Fibroblast of skin of back (primary cell): ENCODE measurements around the gene ZNF526.

Experiments
- DNase-seq: peaks from one replicate; pipeline ENCODE4 v3.0.0-alpha.2; 2013

Gene ZNF526

GRCh38 chr19:42196011-42197001 is 23.8 kb upstream of the ZNF526 start:
- no peak for DNase-seq

- no peak for DNase-seq
Observed at GRCh38 chr19:42197375-42197817, 22.7 kb upstream of the ZNF526 start.

- DNase-seq: no peak
Observed at GRCh38 chr19:42198676-42199439, 21.3 kb upstream of the ZNF526 start.

DNA sequence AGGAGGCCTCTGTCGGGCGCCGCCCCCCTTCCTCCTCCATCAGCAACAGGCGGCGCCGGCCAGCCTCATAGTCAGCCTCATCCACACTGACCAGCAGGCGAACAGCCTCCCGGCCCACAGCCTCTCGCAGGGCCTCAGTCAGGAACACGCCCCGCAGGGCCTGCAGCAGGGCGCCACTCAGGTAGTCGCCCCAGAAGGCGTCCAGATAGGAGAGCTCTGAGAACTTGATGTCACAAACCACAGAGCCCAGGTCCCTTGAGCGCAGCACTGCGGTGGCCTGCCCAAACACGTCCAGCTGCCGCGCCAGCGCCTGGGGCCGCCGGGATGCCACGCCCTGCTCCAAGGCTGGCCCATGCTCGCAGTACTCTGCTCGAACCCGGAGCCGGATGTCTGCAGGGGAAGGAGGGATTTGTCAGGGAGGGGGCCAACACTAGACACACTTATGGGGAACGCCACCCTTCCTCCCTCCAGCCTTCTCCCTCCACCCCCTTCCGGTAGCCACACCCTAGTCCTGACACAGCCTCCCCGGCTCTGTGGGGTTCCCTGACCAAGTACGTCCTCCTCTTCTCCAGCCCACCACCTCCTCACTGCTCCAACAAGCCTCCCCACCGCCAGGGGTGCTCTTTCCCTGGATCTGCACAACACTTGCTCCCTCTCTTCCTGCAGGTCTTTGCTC is 20.5 kb upstream of the ZNF526 start:
- no peak for DNase-seq

GRCh38 chr19:42200116-42200715 is 19.9 kb upstream of the ZNF526 start:
- DNase-seq: no peak

GRCh38 chr19:42201489-42202289 is 18.4 kb upstream of the ZNF526 start:
- DNase-seq: no peak

DNA sequence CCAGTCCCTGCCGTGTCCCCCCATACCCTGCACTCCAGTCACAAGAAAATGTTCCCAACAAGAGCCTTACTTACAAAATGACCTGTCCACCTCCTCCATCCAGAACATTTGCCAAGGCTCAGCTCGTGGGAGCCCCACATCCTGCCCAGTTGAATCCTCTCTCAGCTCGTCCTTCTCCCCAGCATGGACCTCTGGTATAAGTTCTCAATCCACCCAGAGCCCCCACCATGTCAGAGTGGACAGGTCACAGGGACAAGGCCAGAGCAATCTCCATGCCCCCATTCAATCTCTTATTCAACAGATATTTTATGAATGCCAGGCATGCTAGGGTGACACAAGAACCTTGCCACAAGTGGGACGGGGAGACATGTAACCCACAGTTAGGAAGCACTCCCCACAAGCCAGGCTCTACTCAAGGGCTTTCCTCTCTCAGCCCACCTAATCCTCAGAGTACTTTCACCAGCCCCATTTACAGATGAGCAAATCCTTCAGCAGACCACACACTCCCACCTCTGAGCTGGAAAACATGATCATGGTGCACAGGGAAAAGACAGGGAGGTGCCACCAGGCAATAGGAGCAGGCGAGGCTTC is 17.7 kb upstream of the ZNF526 start:
- no peak for DNase-seq

DNA sequence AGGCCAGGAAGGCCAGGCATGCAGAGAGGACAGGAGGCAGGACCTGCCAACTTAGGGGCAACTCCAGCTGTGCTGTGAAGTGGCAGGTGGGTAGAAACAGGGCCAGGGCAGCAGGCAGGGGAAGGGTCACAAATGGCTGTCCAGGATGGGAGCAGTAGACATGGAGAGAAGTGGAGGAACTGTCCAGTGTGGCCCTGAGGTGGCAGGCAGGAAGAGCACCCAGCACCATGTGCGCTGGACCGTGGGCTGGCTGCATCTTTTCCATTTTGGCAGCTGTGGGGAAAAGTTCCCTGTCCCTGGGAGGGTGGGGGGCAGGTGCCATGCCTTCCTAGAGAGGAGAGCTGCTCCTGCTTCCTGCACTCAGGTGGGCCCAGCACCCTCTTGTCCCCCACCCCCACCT is 16.4 kb upstream of the ZNF526 start:
- no peak for DNase-seq

DNA sequence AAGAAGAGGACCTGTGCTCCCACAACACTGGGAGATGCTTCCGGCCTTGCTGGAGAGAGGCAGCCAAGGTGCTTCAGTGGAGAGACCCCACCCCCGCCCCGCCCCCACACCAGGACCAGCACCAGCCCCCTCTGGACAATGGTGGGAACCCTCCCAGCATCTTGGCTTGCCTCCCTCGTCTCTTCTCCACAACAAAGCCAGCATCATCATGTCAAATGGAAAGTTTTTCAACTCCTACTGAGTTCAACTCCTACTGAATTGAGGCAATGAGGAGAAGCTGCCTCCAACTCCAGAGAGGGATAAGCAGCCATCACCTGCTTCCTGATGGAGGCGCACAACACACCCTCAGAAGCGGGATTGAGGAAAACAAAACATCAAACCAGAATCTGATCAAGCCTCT is 15.4 kb upstream of the ZNF526 start:
- DNase-seq: no peak

DNA sequence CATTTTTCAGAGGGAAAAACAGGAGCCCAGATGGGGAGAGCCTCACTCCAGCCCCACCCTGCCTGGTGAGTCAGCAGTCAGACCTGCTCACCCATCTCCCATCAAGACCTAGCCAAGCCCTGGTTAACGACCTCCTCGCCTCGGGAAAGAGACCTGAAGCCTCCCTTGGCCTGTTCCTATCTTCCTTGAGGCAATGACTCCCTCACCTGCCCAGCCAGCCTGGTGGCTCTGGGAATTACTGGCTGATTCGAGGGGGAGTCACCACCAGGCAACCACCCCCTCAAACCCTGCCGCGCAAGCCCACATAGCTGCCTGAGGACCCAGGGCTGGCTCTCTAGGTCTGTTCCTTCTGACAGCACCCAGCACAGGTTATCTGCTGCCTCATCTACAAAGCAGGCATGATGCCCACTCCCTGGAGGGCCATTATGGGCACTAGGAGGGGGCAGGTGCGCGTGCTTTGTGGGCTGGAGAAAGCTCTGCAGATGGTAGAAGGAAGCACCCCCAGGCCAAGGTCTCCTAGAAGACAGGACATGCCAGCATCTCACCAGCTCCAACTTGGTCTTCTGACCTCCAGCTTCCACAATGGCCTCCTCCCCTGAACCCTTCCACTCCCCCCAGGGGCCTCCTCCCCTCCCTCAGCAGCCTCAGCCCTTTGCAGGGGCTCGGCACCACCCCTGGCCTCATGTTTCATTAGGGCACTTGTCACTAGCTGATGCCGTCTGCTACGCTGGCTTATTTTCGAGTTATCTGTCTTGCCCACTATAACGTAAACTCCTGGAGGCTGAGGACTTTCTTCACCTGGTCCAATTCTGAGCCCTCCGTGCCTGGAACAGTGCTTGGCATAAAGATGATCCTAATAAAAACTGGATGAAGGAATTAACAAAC is 13.0 kb upstream of the ZNF526 start:
- peak; percentile 48 for DNase-seq

DNA sequence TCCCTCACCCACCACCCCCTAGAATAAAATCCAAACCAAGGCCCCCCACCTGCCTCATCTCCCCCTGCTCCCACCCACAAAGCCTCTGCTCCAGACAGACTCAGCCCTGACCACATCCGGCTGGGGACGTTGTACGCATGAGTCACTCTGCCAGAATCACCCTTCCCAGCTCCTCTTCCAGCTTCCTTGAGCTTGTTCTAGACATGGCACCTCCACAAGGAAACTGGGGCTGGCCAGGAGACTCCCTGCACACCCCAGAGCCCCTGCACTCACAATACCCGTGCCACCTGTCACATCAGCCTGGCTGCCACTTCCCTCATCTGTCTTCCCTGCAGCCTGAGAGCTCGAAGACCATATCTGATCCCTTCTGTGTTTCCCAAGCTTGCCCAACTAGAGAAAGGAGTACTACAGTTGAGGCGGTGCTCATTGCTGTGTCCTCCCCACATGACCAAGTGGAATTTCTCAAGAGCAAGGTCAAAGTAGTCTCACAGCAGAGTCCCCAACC is 12.3 kb upstream of the ZNF526 start:
- DNase-seq: peak; percentile 84

DNA sequence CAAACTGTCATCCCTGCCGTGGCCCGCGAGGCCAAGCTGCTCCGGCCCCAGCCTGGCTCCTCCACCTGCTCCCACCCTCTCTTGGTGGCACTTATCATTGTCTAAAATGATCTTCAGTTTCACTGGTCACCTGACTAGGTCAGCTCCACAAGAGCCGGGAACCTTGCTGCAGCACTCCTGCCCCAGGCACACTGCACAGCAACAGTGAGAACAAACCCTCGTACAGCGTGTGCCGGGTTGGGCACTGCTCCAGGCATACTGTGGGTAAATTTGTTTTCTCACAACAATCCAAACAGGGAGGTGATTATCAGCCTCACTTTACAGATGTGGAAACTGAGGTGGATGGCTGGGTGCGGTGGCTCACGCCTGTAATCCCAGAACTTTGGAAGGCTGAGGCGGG is 11.5 kb upstream of the ZNF526 start:
- no peak for DNase-seq

DNA sequence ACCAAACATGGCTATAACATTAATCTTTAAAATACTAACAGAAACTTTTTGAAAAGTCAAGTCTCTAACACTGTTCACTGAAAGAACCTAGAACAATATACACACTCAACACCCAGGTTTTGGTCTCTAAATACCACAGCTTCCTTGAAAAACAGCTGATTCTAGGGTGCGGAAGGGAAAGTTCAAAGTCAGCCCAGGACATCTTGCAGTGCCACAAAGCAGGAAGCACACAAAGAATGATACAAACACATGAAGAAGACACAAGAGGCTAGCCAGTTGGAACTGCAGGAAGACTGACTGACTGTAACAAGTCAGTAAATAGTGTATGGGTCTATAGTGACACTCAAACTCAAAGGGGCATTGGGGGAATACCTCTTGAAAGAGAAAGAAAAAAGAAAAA is 7.2 kb upstream of the ZNF526 start:
- DNase-seq: no peak

- no peak for DNase-seq
Observed at GRCh38 chr19:42214810-42215485, 5.2 kb upstream of the ZNF526 start.

- peak; percentile 28 for DNase-seq
Observed at GRCh38 chr19:42216653-42217519, 3.2 kb upstream of the ZNF526 start.

- peak; percentile 98 for DNase-seq
Observed at GRCh38 chr19:42217520-42218437, 2.3 kb upstream of the ZNF526 start, which contains the start of gene DEDD2. Gene DEDD2, minus strand, starts transcription at chr19:42217677. Its CDS starts 670 bp downstream, at chr19:42217007.

- DNase-seq: no peak
Observed at GRCh38 chr19:42220751-42221097, 612 bp downstream of the ZNF526 start.
